Measurements from ENCODE around the gene TBX6. TPM values are rescaled to one million over a fixed set of nuclear protein-coding genes. Genes with fewer than 3 reads are reported as not detected.

The TBX6 gene
- total and polyA plus RNA-seq, 10 of the 15 experiments (the other 5 are each of a cell fraction or from before 2014, with no cell fraction given): 0.08 to 0.90 (median 0.31) TPM; not detected in 2

DNA sequence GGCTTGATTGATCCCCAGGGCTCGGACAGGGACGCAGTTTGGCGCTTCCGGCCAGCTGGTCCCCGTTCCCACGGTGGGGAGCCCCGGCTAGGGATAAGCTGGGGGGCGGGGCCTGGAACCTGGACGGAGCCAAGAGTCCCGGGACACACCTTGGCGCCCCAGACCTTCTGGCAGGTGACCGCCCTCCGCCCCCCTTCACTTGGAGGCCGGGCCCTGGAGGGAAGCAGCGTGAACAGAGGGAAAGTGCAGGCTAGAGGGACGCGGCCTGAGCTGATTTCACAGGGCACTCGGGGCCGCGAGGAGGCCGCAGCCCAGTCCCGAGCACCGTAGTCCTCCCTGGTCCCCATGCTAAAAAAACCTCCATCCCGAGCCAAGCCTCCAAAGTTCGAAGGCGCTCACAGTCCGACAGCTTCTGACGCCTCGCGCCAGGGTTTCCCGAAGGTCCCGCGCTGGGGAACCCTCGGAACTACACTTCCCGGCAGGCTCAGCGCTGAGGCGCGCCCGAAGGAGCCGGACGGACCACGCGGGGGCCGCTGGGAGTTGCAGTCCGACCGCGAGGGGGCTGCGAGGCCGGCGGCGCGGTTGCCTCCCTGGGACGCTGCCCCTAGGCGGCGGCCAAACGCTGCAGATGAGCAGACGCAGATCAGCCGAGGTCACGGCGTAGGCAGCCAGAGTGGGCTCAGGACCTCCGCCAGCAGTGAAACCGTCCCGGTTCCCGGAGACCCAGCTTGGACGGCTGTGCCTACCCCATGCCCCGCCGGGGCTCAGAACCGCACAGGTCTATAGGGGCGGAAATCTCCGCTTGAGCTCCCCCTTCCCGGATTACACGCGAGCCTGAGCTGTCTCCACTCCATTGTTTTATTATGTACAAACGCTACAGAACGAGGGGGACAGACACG is at the start of gene TBX6 (continued):
- TF ChIP-seq, protein P1, sequence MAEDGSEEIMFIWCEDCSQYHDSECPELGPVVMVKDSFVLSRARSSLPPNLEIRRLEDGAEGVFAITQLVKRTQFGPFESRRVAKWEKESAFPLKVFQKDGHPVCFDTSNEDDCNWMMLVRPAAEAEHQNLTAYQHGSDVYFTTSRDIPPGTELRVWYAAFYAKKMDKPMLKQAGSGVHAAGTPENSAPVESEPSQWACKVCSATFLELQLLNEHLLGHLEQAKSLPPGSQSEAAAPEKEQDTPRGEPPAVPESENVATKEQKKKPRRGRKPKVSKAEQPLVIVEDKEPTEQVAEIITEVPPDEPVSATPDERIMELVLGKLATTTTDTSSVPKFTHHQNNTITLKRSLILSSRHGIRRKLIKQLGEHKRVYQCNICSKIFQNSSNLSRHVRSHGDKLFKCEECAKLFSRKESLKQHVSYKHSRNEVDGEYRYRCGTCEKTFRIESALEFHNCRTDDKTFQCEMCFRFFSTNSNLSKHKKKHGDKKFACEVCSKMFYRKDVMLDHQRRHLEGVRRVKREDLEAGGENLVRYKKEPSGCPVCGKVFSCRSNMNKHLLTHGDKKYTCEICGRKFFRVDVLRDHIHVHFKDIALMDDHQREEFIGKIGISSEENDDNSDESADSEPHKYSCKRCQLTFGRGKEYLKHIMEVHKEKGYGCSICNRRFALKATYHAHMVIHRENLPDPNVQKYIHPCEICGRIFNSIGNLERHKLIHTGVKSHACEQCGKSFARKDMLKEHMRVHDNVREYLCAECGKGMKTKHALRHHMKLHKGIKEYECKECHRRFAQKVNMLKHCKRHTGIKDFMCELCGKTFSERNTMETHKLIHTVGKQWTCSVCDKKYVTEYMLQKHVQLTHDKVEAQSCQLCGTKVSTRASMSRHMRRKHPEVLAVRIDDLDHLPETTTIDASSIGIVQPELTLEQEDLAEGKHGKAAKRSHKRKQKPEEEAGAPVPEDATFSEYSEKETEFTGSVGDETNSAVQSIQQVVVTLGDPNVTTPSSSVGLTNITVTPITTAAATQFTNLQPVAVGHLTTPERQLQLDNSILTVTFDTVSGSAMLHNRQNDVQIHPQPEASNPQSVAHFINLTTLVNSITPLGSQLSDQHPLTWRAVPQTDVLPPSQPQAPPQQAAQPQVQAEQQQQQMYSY (CRISPR knock-in tag; IDR thresholded peaks at IDR 0.05): no peak
- no peak for TF ChIP-seq NFIC (IDR thresholded peaks at IDR 0.05; ENCODE audit: low read depth, low read length)
- peak; percentile 79; the same call in 1 of the 2 replicates for TF ChIP-seq LARP7 (IDR thresholded peaks at IDR 0.05)
- TF ChIP-seq, protein P2, sequence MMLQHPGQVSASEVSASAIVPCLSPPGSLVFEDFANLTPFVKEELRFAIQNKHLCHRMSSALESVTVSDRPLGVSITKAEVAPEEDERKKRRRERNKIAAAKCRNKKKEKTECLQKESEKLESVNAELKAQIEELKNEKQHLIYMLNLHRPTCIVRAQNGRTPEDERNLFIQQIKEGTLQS (IDR thresholded peaks at IDR 0.05; ENCODE audit: borderline replicate concordance, extremely low read depth, low read depth, low read length): peak; percentile 51; the same call in 1 of the 2 replicates
- no peak for TF ChIP-seq JUND (IDR thresholded peaks at IDR 0.05; ENCODE audit: low read depth, low read length)
- peak; percentile 54; the same call in 1 of the 2 replicates for TF ChIP-seq TCF12 (IDR thresholded peaks at IDR 0.05; ENCODE audit: low read depth, low read length)
- peak; percentile 45; the same call in 1 of the 2 replicates for TF ChIP-seq ZNF207 (IDR thresholded peaks at IDR 0.05; ENCODE audit: borderline replicate concordance)
- no peak for TF ChIP-seq WRNIP1 (IDR thresholded peaks at IDR 0.05; ENCODE audit: borderline replicate concordance, low read depth, low read length)
- no peak; the same call in 1 of the 2 replicates for TF ChIP-seq TAF1 (IDR thresholded peaks at IDR 0.05; ENCODE audit: borderline replicate concordance, low read depth, low read length)
- peak; percentile 76; the same call in 1 of the 2 replicates for TF ChIP-seq RB1 (IDR thresholded peaks at IDR 0.05; ENCODE audit: borderline replicate concordance)
- TF ChIP-seq, protein P3, sequence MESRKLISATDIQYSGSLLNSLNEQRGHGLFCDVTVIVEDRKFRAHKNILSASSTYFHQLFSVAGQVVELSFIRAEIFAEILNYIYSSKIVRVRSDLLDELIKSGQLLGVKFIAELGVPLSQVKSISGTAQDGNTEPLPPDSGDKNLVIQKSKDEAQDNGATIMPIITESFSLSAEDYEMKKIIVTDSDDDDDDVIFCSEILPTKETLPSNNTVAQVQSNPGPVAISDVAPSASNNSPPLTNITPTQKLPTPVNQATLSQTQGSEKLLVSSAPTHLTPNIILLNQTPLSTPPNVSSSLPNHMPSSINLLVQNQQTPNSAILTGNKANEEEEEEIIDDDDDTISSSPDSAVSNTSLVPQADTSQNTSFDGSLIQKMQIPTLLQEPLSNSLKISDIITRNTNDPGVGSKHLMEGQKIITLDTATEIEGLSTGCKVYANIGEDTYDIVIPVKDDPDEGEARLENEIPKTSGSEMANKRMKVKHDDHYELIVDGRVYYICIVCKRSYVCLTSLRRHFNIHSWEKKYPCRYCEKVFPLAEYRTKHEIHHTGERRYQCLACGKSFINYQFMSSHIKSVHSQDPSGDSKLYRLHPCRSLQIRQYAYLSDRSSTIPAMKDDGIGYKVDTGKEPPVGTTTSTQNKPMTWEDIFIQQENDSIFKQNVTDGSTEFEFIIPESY (IDR thresholded peaks at IDR 0.05): no peak
- TF ChIP-seq, protein P4, sequence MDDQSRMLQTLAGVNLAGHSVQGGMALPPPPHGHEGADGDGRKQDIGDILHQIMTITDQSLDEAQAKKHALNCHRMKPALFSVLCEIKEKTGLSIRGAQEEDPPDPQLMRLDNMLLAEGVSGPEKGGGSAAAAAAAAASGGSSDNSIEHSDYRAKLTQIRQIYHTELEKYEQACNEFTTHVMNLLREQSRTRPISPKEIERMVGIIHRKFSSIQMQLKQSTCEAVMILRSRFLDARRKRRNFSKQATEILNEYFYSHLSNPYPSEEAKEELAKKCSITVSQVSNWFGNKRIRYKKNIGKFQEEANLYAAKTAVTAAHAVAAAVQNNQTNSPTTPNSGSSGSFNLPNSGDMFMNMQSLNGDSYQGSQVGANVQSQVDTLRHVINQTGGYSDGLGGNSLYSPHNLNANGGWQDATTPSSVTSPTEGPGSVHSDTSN (IDR thresholded peaks at IDR 0.05; ENCODE audit: insufficient replicate concordance, low read depth, low read length): no peak
- TF ChIP-seq, protein P5, sequence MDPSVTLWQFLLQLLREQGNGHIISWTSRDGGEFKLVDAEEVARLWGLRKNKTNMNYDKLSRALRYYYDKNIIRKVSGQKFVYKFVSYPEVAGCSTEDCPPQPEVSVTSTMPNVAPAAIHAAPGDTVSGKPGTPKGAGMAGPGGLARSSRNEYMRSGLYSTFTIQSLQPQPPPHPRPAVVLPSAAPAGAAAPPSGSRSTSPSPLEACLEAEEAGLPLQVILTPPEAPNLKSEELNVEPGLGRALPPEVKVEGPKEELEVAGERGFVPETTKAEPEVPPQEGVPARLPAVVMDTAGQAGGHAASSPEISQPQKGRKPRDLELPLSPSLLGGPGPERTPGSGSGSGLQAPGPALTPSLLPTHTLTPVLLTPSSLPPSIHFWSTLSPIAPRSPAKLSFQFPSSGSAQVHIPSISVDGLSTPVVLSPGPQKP (IDR thresholded peaks at IDR 0.05; ENCODE audit: low read depth, low read length): 0 out of 2 replicates have a peak, but pooled peaks have one; percentile 36
- no peak for TF ChIP-seq ZZZ3 (IDR thresholded peaks at IDR 0.05; ENCODE audit: control insufficient read depth, insufficient read length, low read depth)
- TF ChIP-seq TCF3 (IDR thresholded peaks at IDR 0.05; ENCODE audit: borderline replicate concordance, insufficient read depth, low read depth, low read length): 0 out of 2 replicates have a peak, but pooled peaks have one; percentile 42
- TF ChIP-seq MTA2 (IDR thresholded peaks at IDR 0.05; ENCODE audit: low read depth): no peak
- no peak for TF ChIP-seq NFXL1 (IDR thresholded peaks at IDR 0.05; ENCODE audit: borderline replicate concordance)
- TF ChIP-seq EP300 (IDR thresholded peaks at IDR 0.05; ENCODE audit: borderline replicate concordance in 1 of 2, control insufficient read depth in 1 of 2, low read depth in 2 of 2, low read length in 2 of 2): no peak
- TF ChIP-seq SMARCA5 (IDR thresholded peaks at IDR 0.05): peak; percentile 81
- TF ChIP-seq POU2F2 (IDR thresholded peaks at IDR 0.05; ENCODE audit: borderline replicate concordance, low read depth, low read length): peak; percentile 67; the same call in 2 of the 3 replicates

Measured in GM12878 (cell line).